Adipose tissue (tissue), 3 donors: ENCODE measurements around the gene HECW1. TPM values are rescaled to one million over a fixed set of nuclear protein-coding genes. Genes with fewer than 3 reads are reported as not detected.

Experiments used
- H3K27ac ChIP-seq: one replicate; pipeline ENCODE4 v1.5.1; 2013; ENCODE audit warnings: low read depth, low read length
- WGBS, 3 donors: extraction: QIAGEN DNeasy Blood & Tissue Kit; methylation state at CpG; one replicate each; pipeline ENCODE4 v1.1.7; 2013; 5-methylcytosine and 5-hydroxymethylcytosine counted together
- polyA plus RNA-seq, 3 donors: library from polyadenylated mRNA; stranded (reverse); fragments of 200-250 nt; gene quantifications; one replicate each; pipeline ENCODE4 v1.2.3, GENCODE V29; 2013
- donor health status: healthy with polysubstance abuse.
- donor health status: Bipolar disorder and iron deficiency.
- donor health status: healthy.

The HECW1 gene
- polyA plus RNA-seq, 3 donors: 0.12 to 0.22 TPM; not detected in 1

DNA sequence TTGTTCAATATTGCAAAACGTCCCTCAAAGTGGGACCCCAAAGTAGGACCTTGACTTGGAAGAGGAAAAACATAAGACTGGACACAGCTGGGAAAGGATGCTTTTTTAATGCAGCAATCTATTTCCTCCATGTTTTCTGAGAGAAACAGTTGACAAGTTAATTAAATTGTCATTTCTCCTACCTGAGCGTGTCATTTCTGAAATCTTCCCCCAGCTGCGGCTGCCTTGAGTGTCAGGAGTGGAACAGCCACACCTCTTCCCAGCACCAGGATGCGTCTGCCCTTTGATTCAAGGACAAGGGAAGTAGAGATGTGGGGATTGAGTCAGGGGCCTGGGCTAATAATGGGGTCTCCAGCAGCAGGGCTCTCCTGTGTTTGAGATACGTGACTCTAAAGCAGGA lies 171.3 kb downstream of the HECW1 start:
- H3K27ac ChIP-seq: no peak overlapping the region
- WGBS, 3 donors: 74 to 88% (median 87%) methylated on average over 5 of the region's 5 CpGs

DNA sequence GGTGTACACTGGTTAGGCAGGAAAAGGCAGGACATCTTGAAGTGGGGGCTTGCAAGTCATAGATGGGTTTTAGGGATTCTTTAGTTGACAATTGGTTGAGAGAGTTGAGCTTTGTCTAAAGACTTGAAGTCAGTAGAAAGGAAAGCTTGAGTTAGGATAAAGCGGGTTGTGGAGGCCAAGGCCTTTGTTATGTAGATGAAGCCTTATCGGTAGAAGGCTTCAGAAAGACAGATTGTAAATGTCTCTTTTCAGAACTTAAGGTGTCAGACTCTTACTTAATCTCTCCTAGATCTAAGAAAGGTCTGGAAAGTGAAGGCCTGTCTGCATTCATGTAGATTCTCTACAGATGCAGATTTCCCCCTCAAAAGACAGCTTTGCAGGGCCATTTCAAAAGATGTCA lies 177.4 kb downstream of the HECW1 start:
- 72 to 77% (median 74%) methylated on average over 2 of the region's 2 CpGs for WGBS, 3 donors
- H3K27ac ChIP-seq: no peak overlapping the region

DNA sequence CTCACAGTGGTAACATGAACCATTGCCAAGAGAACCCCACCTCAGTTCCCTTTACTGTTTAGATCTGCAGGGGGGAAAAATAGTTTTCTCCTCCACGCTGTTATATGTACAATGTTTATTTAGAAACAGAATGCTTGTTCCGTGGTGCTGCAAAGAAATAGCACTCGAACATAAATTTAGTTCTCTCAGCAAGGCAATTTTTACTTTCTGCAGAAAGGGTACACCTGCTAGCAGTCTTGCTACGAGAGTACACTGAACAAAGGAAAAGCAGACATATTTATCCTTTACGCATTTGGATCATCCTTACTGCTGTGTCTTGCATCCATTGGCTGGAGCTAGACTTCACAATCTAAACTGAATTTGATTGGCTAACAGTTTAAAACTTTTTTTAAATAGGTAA lies 178.5 kb downstream of the HECW1 start:
- 93 to 96% (median 95%) methylated on average over 5 of the region's 5 CpGs for WGBS, 3 donors
- H3K27ac ChIP-seq: no peak overlapping the region

DNA sequence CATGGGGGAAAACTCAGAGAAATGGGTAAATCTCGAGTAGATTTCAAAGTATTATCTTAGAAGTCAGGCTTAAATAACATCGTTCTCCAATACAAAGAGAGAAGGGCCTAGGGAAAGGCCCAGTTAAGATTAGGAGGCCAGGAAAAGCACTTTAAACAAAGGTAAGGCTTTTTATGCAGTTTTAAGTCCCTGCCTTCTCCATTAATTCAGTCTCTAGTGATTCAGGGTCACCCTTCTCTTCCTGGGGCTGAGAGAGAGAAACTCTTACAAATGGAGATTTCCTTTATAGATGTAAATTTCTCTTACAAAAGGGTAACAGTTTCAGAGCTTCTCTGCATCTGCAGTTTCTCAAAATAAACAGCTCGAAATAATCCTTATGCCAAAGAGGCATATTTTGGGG lies 179.3 kb downstream of the HECW1 start:
- H3K27ac ChIP-seq: no peak overlapping the region
- WGBS, 3 donors: 78 to 83% (median 82%) methylated on average over 3 of the region's 3 CpGs

DNA sequence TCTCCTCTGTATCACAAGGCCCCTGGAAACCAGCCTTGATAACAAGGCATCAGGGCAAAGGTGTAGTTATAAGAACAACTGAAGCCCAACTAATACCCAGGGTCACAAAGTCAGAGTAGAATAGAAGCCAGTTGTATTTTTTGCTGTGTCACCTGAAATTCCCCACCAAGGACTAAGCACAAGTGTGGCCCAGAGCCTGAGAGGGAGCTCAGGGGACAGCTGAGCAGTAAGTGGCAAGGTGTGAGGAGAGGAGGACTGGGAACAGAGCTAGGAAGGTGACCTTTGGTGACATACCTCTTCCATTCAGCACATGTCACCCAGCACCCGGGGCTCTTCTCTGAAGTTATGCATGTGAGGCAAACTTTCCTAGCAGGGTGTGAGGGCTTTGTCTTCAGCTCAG lies 179.9 kb downstream of the HECW1 start:
- no peak overlapping the region for H3K27ac ChIP-seq
- WGBS, 3 donors: 76 to 95% (median 85%) methylated on average over 1 of the region's 1 CpG

DNA sequence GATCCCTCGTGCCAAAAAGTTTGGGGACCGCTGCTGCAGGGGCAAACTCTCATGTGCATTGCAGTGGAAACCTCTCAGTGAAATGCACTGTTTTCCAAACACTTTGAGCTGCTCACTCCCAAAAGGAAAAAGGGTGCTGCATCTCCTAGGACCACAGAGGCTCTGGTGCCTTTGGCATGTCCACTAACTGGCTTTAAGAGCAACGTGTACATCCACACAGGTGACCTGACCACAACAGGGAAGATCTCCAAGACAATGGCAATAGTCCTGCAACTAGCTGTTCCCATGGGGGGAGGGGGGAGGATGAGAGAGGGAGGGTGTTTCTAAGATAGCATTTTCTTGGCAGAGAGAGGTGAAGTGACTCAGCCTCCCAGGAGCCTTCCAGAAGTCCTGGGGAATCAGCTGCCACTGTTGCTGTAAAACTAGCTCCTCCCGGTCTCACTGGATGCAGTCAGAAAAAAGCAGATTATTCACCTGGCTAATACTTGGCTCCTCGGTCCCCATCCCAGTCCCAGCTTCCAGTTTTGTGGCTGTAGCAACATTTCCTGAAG lies 181.7 kb downstream of the HECW1 start:
- H3K27ac ChIP-seq: no peak overlapping the region
- WGBS, 3 donors: 41 to 51% (median 46%) methylated on average over 5 of the region's 5 CpGs

DNA sequence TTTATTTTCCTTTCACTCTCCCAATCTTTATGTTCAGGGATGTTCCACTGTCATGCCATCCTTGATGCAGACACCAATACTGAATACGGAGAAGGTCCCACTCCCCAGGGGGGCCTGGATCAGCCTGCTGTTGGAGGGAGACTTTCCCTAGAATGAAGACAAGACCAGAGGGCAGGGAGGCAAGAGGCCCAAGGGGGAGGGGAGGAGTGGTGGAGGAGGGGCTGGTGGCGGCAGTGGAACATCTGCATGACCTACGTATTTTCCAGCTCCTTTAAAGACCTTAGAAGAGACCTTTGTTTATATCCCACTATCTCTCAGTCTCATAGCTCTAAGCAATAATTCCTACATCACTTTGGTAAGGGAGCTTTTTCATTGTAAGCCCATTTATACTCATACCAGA lies 183.0 kb downstream of the HECW1 start:
- WGBS, 3 donors: 61 to 77% (median 75%) methylated on average over 3 of the region's 3 CpGs
- H3K27ac ChIP-seq: no peak overlapping the region

DNA sequence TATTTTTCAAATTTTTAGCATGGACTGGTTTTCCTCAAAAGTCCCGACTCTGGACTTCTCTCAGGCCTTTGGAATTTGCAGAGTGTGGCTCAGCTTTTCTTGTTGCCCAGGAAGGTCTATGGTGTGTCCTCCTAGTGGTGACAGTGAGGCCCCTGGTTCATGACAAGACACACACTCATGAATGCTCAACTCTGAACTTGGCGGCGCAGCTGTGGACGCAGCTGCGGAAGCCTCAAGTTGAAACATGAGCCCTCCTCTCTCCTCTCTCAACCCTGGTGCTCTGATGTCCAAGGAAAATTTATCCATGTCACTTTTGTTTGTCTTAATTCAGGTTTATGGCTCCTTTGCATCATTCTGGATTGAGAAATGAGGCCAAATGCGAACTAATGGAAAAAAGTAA lies 183.9 kb downstream of the HECW1 start:
- WGBS, 3 donors: 73 to 78% (median 78%) methylated on average over 6 of the region's 6 CpGs
- H3K27ac ChIP-seq: no peak overlapping the region

DNA sequence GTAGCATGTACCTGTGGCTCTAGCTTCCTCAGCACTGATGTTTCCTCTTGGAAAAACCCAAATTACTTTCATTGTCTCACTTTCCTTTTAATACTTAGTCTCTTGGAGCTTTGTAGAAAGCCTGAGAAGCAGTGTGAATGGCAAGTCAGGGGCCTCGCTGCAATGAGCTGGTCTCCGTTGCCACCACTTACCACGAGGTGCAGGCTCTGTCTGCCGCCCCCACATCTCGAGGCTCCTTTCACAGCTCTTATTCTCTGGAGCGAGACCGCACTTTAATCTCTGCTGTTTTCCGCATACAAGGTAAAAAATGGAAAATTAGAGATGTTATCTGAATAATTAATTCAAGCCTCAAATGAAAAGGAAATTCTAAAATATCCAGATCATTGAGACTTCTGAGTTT lies 186.2 kb downstream of the HECW1 start:
- no peak overlapping the region for H3K27ac ChIP-seq
- 87 to 88% (median 87%) methylated on average over 8 of the region's 8 CpGs for WGBS, 3 donors

DNA sequence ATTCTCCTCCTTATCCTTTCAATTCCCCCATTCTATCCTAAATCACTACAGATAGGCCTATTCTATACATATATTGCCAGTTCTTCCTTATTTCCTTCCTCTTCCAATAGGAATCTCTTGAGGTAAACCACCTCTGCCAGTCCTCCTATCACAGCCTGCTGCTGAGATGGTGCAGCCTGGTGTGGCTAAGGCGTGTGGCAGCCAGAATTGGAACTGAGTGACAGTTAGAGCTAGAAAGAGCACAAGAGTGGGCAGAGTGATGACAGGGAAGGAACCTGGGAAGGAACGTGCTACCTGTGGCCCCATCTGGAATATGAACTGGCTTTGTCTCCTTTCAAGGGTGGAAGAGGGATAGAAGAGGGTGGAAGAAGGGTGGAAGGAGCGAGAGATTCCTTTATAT lies 187.7 kb downstream of the HECW1 start:
- 78 to 81% (median 79%) methylated on average over 3 of the region's 3 CpGs for WGBS, 3 donors
- no peak overlapping the region for H3K27ac ChIP-seq

DNA sequence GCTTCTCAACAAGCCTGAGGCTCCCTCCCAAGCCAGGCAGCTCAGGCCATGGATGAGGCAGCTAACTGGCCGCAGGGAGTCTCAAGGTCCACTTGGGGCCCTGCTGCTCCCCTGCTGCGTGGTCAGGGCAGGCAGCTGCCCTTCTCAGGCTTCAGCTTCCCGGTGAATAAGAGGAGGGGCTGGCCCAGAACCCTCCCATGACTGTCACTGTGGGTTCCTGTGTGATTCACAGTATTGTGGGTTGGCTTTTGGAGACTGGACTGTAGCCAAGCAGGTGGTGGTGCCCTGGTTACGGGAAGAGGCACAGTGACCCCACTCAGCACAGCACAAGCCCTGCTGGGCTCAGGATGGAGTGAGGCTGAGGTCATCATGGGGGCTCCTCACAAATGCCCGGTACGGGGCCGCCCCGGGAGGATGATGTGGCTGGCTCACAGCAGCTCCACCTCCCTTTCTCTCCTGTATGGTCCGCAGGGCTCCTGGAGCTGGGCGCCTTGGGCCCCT lies 189.8 kb downstream of the HECW1 start:
- 49 to 60% (median 59%) methylated on average over 10 of the region's 10 CpGs for WGBS, 3 donors
- H3K27ac ChIP-seq: no peak overlapping the region

DNA sequence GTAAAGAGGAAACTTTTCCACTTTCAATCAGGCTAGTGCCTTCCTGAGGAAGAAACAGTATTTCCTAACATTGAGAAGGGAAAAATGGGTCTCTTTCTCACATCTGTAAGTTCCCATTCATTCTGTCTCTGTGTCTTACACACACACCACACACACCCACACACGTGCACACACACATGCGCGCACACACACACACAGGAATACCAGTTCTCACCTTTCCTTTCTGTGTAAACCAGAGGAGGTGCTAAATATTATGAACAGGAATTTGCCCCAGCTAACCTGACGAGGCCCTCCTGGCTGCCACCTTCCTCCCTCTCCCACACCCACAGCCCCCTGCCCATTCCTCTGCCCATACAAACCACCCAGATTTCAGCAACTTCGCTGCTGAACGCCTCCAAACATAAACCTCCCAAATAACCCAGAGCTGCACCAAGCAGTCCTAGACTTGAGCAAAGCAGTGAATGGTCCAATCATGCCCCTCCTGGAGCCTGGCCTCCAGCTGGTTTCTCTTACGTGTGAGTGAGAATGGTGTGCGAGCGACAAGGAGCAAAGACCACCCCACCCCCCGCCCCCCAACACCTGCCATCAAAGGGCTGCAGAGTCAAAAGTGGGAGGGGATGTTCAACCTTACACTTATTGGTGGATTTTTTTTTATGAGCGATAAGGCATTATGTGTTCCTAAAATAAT lies 190.5 kb downstream of the HECW1 start:
- H3K27ac ChIP-seq: no peak overlapping the region
- WGBS, 3 donors: 59 to 70% (median 60%) methylated on average over 11 of the region's 11 CpGs

DNA sequence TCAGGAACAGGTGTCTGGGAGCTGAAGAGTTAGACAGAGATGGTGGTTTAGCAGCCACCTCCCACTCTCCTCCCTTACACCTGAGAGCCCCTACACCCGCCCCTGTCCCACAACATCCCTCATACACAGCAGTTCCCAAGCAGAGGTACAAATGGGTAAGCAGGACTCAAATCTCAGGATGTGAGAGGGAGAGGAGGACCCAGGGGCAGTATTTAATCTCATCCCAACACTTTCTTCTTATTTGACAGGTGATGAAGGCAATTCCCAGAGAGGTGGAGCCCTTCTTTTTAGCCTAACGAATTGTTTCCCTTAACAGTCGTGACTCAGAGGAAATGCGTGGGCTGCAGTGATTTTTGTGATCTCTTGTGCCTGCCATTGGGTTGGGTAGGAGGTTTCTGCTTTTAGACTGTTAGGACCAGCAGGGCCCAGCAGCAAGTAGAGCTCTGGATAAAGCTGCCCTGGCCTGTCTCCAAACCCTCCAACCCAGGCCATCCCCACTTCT lies 191.3 kb downstream of the HECW1 start:
- WGBS, 3 donors: 35 to 45% (median 41%) methylated on average over 4 of the region's 4 CpGs
- H3K27ac ChIP-seq: no peak overlapping the region

DNA sequence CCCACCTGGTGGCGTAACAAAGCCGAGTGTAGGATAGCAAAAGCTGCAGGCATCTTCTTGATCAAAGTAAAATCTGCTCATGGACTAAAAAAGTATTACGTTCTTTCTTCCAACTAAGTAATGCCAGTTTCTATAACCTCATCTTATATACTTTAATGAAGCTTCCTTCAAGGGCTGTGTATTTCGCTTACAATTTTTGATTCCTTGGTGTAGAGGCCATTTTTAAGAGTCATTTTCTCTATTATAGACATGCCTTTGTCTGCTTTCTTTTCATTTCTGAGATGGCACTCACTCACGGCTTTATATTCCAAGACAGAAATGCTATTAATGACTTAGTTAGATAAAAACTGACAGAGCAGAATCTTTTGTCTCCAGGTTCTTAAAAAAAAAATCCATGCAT lies 194.0 kb downstream of the HECW1 start:
- WGBS, 3 donors: 81 to 91% (median 84%) methylated on average over 5 of the region's 5 CpGs
- H3K27ac ChIP-seq: no peak overlapping the region

DNA sequence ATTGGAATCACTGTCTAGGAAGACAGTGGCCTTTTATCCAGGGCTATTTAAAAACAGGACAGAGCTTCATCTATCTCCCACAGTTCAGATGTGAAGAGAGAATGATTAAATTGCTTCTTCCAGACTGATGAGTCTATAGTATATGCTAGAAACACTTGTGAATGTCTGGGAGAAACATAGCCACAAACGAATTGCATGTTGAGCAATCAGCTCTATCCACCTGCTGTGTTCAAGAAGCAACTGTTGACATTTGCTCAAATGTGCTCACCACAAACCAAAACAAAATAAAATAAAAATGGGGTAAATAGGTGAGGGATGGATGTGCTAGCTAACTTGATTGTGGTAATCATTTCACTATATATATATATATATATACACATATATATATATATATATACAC lies 195.1 kb downstream of the HECW1 start:
- H3K27ac ChIP-seq: no peak overlapping the region
- WGBS, 3 donors: 49 to 68% (median 68%) methylated on average over 1 of the region's 1 CpG

DNA sequence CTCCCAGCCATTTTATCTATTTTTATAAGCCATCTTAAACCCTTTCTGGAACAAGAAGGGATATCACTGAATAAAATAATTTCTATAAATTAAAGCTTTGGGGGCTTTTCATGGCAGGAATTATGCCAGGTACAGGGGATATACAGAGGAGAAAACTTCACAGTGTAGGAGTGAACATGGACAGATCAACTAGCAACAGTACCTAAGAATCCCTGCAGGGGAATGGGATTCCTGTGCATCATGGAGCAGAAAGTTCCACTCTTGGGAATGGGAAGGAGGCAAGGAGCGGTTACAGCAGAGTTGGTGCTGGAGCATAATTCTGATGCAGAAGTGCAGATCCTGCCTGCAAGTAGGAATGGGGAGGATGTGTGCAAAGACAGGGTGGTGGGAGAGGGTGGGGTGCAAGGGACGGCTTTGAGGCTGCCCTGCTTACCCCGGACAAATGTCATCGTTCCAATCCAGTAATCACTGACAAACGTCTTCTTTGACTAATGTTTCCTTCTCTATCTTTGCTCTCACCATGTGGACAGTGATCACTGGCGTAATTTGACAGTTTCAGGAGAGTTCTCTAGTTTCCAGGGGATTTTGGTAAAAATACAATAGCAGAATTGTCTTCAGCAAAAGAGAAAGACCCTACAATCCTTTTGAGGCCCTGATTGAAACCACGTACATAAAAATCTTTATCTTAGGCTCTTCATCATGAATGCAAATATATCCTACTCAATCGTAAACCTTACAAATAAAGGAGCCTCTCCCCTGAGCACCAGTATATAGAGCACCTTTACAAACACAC lies 196.7 kb downstream of the HECW1 start:
- 65 to 79% (median 76%) methylated on average over 8 of the region's 8 CpGs for WGBS, 3 donors
- no peak overlapping the region for H3K27ac ChIP-seq

DNA sequence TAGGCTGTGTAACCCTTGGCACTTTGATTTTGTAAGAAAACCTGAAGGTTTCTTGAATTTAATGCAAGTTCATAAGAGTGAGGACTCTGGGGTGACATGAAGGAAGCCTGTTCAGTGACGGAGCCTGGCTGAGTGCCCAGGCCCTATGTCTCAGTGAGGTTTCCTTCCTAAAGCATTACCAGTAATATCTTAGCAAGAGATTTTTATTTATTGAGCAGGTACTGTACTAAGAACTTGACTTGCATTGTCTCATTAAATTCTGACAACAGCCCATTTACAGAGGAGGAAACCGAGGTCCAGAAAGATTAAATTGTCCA lies 197.2 kb downstream of the HECW1 start:
- no peak overlapping the region for H3K27ac ChIP-seq
- WGBS, 3 donors: 53 to 63% (median 56%) methylated on average over 2 of the region's 2 CpGs

DNA sequence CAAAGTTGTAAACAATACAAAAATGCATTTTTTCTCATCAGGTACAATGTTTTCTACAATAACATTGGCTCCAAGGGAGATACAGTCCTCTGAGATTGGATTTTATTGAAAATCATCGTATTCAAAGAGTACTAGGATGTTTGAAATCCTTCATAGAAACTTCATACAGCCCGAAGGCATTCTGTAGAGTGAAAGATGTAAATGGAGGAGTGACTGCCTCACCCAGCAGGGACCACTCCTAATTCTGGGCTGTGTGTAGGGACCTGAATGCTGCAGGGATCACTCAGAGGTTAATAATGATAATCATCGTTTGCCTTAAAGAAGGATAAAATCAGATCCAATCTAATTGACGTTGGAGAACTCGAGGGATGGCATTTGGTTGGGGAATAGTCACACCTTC lies 198.6 kb downstream of the HECW1 start:
- 73 to 87% (median 86%) methylated on average over 5 of the region's 5 CpGs for WGBS, 3 donors
- no peak overlapping the region for H3K27ac ChIP-seq

DNA sequence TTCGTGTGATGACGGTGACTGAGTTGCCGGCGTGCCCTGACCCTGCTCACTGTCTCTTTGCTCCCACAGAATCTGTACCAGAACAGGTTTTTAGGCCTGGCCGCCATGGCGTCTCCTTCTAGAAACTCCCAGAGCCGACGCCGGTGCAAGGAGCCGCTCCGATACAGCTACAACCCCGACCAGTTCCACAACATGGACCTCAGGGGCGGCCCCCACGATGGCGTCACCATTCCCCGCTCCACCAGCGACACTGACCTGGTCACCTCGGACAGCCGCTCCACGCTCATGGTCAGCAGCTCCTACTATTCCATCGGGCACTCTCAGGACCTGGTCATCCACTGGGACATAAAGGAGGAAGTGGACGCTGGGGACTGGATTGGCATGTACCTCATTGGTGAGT lies 199.2 kb downstream of the HECW1 start:
- 95 to 96% (median 95%) methylated on average over 22 of the region's 22 CpGs for WGBS, 3 donors

More for the DNA sequence above, 199.2 kb downstream of the HECW1 start:
- H3K27ac ChIP-seq: no peak overlapping the region
